A549 treated with ZK216348 at 1 μM for 4 hours (cell line): ENCODE measurements around the gene SLC6A14. TPM values are rescaled to one million over a fixed set of nuclear protein-coding genes. Genes with fewer than 3 reads are reported as not detected.

Experiments
- total RNA-seq: library from RNA; stranded (reverse); fragments of 200-300 nt; extraction: Qiagen RNA extraction; gene quantifications from 5 replicates; pipeline ENCODE4 v1.2.3, GENCODE V29; 2022; ENCODE audit warnings: low read depth

Gene SLC6A14
- not detected in 5 replicates for total RNA-seq

DNA sequence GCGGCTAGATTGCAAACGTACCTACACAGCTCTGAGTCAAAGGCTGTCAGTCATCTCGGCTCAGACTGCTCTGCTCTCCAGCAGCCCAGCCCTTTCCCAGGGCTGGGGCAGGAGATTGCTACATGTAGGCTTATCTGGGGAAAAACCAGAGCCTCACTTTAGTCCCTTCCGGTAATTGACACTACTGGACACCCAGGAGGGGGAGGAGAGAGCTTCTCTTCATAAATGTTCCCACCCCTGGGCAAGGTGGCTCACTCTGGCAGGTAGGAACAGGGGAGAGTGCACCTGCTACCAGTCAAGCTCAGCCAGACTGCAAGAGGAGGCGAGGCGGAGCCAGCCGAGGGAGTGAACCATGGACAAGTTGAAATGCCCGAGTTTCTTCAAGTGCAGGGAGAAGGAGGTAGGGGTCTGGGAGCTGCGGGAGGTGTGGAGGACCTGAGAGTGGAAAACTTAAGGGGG, at the start of gene SLC6A14:
TSS of gene SLC6A14 (plus strand) at position 249 of the 459 bp plus-strand sequence. CDS start at position 353, 104 bp downstream.

DNA sequence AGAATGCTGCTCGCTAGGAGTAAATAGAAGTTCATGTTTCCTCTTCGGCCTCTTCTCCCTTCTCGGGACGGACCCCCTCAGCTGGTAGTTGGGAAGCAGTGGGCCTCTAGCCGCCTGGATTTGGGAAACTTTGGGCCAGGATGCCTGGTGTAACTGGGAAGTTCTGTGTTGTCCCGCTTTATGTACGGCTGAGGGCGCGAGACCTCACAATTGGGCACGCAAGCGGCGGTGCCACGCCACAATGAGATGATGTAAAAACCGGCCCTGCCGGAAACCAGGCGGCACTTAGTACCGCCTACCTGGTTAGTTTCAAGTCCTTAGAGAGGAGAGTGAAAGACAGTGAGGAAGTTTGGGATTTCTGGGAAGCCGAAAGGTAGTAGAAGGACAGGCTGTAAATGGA, 26.4 kb downstream of the SLC6A14 start, which contains the start of gene CT83:
TSS of gene CT83 (minus strand) at position 155 of the 400 bp plus-strand sequence. CDS start at position 35, 120 bp downstream.

Other genes starting within 250 kb of the SLC6A14 start
- gene CT83, start 26.4 kb downstream of the SLC6A14 start, total RNA-seq = not detected in 5 replicates